Left hindlimb (tissue), 1 donor: ENCODE data around the gene PGA5.
"Not testable (repeated sequence)": the region's sequence is repeated elsewhere in the genome, so short reads cannot be mapped to it uniquely, and the experiment has no call there.

ENCODE experiments used
- DNase-seq: peaks from one replicate; pipeline ENCODE4 v3.0.0-alpha.2; 2018

PGA5 gene

DNA sequence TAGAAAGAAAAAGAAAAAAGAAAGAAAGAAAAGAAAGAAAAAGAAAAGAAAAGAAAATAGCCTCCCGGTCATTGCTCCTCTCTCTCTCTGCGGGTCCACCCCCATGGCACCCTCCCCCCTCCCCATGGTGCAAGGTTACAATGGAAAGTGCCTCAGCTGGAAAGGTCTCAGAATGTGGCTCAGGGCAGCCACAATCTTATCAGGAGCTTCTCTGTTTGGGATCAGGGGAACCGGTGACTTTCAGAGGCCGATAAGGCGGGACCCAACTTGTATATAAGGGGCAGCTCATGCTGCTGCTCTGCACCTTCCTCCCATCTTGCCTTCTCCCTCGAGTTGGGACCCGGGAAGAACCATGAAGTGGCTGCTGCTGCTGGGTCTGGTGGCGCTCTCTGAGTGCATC is at the start of gene PGA5:
Gene PGA5, plus strand, starts transcription at position 301 of the 400 bp plus-strand sequence. Its CDS starts 52 bp downstream, at position 353.
- not testable (repeated sequence) for DNase-seq

- no peak for DNase-seq
These were observed 47.4 kb upstream of the PGA5 start for GRCh38 chr11:61193596-61193995.

GRCh38 chr11:61194169-61194671 is 46.8 kb upstream of the PGA5 start:
- DNase-seq, result no peak

DNA sequence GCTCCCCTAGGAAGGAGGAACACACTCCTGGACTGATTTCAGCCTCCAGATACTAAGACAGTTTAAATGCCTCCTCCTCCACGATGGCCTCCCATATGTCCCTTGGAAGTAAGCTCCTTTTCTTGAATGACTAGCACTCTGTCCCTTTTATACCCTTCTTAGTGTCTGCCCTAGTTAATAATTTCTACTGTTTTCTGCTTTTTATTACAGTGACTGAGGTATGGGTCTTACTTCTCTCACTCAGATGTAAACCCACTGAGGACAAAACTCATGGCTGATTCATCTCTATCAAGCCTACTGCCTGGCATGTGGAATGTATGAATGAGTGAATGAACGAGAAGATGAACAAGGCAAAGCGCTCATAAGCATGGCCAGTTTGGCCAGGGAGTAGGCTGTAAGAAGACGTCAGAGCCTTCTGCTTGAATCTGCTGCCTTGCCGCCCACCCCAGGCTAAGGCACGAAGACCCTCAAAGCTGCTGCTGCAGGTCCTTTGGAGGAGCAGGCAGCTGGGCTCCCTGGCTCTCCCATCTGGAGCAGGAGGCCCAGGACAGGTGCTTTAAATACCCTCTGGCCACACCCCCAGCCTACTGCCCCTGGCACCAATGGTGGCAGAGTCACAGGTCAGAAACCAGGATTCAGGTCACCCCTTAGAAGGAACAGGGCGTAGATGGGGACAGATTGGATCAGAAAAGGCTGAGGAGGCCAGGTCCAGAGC is 45.8 kb upstream of the PGA5 start:
- DNase-seq, result no peak

- no peak for DNase-seq
These were observed 45.3 kb upstream of the PGA5 start for GRCh38 chr11:61195719-61196118.

- DNase-seq, result no peak
These were observed 42.6 kb upstream of the PGA5 start for GRCh38 chr11:61198361-61198760.

DNA sequence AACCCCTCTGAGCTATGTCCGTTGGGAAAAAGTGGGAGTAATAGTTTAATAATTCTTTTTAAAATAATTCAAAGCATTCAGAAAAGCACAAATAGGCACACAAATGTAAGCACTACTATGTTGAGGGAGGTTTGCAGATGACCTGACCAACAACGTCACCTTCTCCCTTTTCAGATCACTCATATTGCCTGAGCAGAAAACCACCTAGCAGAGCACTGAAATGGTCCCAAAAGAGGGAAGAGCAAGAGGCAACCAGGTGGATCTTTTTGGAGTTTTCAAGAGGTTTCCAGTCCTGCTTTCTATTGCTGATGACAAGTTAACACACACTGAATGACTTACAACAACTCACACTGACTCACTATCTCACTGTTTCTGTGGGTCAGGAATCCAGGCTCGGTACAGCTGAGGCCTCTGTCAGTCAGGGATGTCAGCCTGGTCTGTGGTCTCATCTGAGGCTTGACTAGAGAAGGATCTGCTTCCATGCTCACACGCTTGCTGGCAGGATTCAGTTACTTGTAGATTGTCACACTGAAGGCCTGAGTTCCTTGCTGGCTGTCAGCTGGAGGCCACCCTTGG is 41.9 kb upstream of the PGA5 start:
- DNase-seq, result no peak

DNA sequence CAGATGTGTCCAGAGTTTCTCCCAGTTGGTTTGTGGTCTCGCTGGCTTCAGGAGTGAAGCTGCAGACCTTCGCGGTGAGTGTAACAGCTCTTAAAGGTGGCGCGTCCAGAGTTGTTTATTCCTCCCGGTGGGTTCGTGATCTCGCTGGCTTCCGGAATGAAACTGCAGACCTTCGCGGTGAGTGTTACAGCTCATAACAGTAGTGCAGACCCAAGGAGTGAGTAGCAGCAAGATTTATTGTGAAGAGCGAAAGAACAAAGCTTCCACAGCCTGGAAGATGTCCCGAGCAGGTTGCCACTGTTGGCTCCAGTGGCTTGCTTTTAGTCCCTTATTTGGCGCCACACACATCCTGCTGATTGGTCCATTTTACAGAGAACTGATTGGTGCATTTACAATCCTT is 39.5 kb upstream of the PGA5 start:
- DNase-seq, result no peak

- not testable (repeated sequence) for DNase-seq
These were observed 37.8 kb upstream of the PGA5 start, which contains the start of gene PGA3 for GRCh38 chr11:61202950-61203746. Gene PGA3 (plus strand): TSS chr11:61203515. CDS start chr11:61203565, 50 bp downstream.

DNA sequence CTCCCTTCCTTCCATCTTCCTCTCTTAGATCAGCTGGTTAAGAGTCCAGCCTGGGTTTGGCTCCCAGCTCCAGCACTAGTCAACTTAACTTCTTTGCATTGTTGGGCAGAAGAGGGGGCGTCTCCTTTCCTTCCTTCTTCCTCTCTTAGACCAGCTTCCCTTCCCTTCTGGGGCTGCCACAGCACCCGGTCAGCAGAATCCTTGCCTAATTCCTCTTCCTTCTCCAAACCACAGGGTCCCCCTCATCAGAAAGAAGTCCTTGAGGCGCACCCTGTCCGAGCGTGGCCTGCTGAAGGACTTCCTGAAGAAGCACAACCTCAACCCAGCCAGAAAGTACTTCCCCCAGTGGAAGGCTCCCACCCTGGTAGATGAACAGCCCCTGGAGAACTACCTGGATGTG is 37.1 kb upstream of the PGA5 start:
- not testable (repeated sequence) for DNase-seq

DNA sequence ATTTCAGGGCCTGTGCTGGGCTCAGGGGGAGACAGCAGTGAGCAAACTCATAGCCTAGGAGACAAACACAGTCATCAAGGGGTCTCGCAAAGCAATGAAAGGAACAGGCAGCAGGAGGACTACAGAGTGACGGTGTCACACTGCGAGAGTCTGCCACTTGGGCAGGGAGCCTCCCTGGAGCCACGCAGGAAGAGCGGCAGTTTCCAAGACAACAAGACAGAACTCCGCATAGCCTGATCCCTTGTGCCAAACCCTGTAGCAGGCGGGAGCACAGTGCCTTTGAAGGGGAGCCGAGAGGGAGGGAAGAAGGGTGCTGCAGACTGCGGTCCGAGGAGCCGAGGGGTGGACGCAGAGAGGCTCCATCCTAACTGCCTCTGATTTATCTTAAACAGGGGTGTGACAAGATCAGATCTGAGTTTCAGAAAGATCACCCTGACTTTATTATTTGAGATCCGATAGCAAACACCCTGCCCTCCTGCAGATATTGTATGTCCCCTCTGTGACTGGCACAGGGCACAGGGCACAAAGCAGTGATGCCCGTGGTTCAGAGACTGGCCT is 36.4 kb upstream of the PGA5 start:
- DNase-seq, result not testable (repeated sequence)

DNA sequence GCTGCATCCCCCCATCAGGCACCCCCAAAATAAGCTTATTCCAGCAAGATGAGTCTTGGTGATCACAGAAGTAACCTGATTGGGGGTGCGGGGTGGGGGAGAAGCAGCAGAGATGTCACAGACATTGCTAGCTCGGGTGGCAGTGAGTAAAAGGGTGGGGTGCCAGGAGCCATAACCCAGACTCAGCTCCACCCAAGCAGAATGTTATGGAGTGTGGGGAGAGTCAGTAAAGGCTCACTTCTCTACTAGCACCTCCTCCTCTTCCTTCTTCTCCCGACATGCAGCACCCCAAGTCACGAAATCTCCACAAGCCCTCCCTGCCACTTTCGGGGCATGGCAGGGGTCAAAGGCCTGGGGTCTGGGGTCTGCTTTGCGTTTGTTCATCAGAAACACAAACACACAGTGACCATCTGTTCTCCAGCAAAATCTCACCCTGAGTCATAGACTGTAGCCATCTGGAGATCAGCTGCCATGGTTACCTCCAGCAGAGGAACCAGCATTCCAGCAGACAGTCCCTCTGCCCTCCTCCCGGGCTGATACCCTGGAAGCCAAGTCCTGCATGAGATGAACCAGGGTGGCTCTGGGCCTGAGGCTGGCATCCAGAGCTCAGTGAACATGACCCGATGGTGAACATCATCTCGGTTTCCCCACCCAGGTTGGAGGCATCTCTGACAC is 33.2 kb upstream of the PGA5 start:
- not testable (repeated sequence) for DNase-seq

GRCh38 chr11:61210629-61211028 is 30.3 kb upstream of the PGA5 start:
- not testable (repeated sequence) for DNase-seq

GRCh38 chr11:61211327-61211952 is 29.5 kb upstream of the PGA5 start:
- DNase-seq, result not testable (repeated sequence)

DNA sequence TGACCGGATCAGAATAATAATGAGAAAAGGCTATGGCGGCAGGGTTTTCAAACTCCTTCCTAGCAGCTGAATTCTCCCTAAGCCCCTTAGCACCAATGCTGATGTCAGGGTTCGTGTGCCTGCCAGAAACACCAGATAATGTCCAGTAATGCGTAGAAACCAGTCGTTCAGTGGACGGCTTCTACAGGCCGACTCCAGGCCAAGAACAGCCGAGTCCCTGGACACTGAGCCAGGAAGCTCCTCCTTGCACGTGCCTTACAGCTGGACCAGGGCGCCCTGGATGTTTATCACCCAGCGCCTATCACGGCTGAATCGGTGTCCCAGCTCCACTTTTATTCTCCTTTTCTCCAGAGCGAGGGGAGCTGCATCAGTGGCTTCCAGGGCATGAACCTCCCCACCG is 28.8 kb upstream of the PGA5 start:
- not testable (repeated sequence) for DNase-seq

- DNase-seq, result not testable (repeated sequence)
These were observed 27.2 kb upstream of the PGA5 start for GRCh38 chr11:61213711-61214324.

DNA sequence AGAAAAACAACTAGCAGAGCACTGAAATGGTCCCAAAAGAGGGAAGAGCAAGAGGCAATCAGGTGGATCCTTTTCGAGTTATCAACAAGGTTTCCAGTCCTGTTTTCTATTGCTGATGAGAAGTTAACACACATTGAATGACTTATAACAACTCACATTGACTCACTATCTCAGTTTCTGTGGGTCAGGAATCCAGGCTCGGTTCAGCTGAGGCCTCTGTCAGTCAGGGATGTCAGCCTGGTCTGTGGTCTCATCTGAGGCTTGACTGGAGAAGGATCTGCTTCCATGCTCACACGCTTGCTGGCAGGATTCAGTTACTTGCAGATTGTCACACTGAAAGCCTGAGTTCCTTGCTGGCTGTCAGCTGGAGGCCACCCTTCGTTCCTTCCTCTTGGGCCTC is 22.7 kb upstream of the PGA5 start:
- not testable (repeated sequence) for DNase-seq

GRCh38 chr11:61219016-61219415 is 22.0 kb upstream of the PGA5 start:
- not testable (repeated sequence) for DNase-seq

- not testable (repeated sequence) for DNase-seq
These were observed 18.9 kb upstream of the PGA5 start, which contains the start of gene PGA4 for GRCh38 chr11:61222047-61222446. Gene PGA4 (plus strand): TSS chr11:61222347. CDS start chr11:61222401, 54 bp downstream.

GRCh38 chr11:61222692-61223091 is 18.3 kb upstream of the PGA5 start:
- not testable (repeated sequence) for DNase-seq

DNA sequence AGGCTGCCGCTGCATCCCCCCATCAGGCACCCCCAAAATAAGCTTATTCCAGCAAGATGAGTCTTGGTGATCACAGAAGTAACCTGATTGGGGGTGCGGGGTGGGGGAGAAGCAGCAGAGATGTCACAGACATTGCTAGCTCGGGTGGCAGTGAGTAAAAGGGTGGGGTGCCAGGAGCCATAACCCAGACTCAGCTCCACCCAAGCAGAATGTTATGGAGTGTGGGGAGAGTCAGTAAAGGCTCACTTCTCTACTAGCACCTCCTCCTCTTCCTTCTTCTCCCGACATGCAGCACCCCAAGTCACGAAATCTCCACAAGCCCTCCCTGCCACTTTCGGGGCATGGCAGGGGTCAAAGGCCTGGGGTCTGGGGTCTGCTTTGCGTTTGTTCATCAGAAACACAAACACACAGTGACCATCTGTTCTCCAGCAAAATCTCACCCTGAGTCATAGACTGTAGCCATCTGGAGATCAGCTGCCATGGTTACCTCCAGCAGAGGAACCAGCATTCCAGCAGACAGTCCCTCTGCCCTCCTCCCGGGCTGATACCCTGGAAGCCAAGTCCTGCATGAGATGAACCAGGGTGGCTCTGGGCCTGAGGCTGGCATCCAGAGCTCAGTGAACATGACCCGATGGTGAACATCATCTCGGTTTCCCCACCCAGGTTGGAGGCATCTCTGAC is 14.4 kb upstream of the PGA5 start:
- DNase-seq, result not testable (repeated sequence)
